ENCODE data around the gene RIMS3. TPM values are rescaled to one million over a fixed set of nuclear protein-coding genes. Genes with fewer than 3 reads are reported as not detected.
A peak's percentile ranks its signal among the peaks of the same experiment; 100 is the strongest.

Gene RIMS3
- total RNA-seq, 1 experiment from 2014 or later: 2.9 TPM

- Histone ChIP-seq H3K36me3 (ENCODE audit: low read depth, low read length) (no peaks in the 10 kb centered on the region), H2AFZ (ENCODE audit: low read length) (no peak overlapping the region), H3K79me2 (ENCODE audit: low read length) (no peaks in the 10 kb centered on the region), H3K4me2 (ENCODE audit: low read length) (no peak overlapping the region), H3K9me3 (ENCODE audit: low read length) (no peaks in the 10 kb centered on the region), H3K4me3 (ENCODE audit: low read length) (no peak overlapping the region), H3K9me2 (replicated peaks; ENCODE audit: low read length) (no peaks in the 10 kb centered on the region), H3K9ac (ENCODE audit: low read length) (no peak overlapping the region), H3K27ac (ENCODE audit: low read length) (no peak overlapping the region), H3F3A (ENCODE audit: low read length, unreplicated experiment) (no peaks in the 10 kb centered on the region), H3K27me3 (ENCODE audit: low read length) (no peaks in the 10 kb centered on the region), H3K4me1 (ENCODE audit: insufficient read depth, low read length) (no peaks in the 10 kb centered on the region), H4K20me1 (ENCODE audit: low read length) (no peaks in the 10 kb centered on the region)
- no peak for ATAC-seq
- TF ChIP-seq EZH2 (IDR thresholded peaks at IDR 0.05; ENCODE audit: low read length, unreplicated experiment) (no peak), EZH2phosphoT487 (IDR thresholded peaks at IDR 0.05; ENCODE audit: borderline replicate concordance, low read length) (no peak), CTCF (conservative IDR thresholded peaks at IDR 0.05; ENCODE audit: low read depth, low read length) (no peak)
- DNase-seq: no peak
- CTCF ChIA-PET: no interaction called here
- intact Hi-C loops (cut with micrococcal nuclease): no loop called here
- POLR2A ChIA-PET (ENCODE audit: unreplicated experiment): no interaction called here
- BruUV-seq (replicated peaks): no TSS peak
Observed at GRCh38 chr1:40676501-40676900, 11.0 kb upstream of the RIMS3 start.

DNA sequence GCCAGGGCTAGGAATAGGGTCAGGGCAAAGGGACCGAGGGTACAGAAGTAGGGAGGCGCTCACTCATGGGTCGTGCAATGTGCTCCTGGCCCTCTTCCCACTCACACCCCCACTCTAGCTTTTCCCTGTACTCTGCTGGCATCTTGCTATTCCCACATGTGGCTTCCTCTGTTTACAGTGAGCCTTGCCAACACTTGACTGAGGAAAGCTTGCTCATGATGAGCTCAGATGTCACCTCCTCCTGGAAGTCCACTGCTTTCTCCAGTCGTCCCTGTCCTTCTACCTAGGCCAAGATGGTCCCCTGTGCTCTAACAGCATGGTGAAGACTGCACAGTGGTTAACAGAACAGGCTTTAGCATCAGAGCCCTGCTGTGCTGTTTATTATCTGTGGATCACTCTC lies 8.0 kb upstream of the RIMS3 start:
- DNase-seq (no peak), ATAC-seq (no peak)
- POLR2A ChIA-PET (ENCODE audit: unreplicated experiment): no interaction called here
- H4K20me1 ChIP-seq (ENCODE audit: low read length): no peaks in the 10 kb centered on the region
- H3K27me3 ChIP-seq (ENCODE audit: low read length): no peaks in the 10 kb centered on the region
- peaks cover 3% of the 10 kb centered on the region; the same call in 1 of the 2 replicates for H3K4me1 ChIP-seq (ENCODE audit: insufficient read depth, low read length)
- BruUV-seq (replicated peaks): no TSS peak
- H3K36me3 ChIP-seq (ENCODE audit: low read depth, low read length): no peaks in the 10 kb centered on the region
- no peaks in the 10 kb centered on the region for H3K9me3 ChIP-seq (ENCODE audit: low read length)
- CTCF ChIA-PET: interaction anchor here (0.6 kb wide), 1 partner anchor 530 kb away, joined by 3 read pairs; no protein-coding TSS in a partner anchor
- H3K4me3 ChIP-seq (ENCODE audit: low read length): no peak overlapping the region
- H3F3A ChIP-seq (ENCODE audit: low read length, unreplicated experiment): no peaks in the 10 kb centered on the region
- no peaks in the 10 kb centered on the region for H3K79me2 ChIP-seq (ENCODE audit: low read length)
- no peak overlapping the region for H2AFZ ChIP-seq (ENCODE audit: low read length)
- no peak overlapping the region for H3K27ac ChIP-seq (ENCODE audit: low read length)
- intact Hi-C loops (cut with micrococcal nuclease): no loop called here
- no peak overlapping the region for H3K9ac ChIP-seq (ENCODE audit: low read length)
- no peak overlapping the region for H3K4me2 ChIP-seq (ENCODE audit: low read length)
- no peaks in the 10 kb centered on the region for H3K9me2 ChIP-seq (replicated peaks; ENCODE audit: low read length)
- TF ChIP-seq EZH2 (IDR thresholded peaks at IDR 0.05; ENCODE audit: low read length, unreplicated experiment) (no peak), CTCF (conservative IDR thresholded peaks at IDR 0.05; ENCODE audit: low read depth, low read length) (no peak), EZH2phosphoT487 (IDR thresholded peaks at IDR 0.05; ENCODE audit: borderline replicate concordance, low read length) (no peak)

- DNase-seq: peak; percentile 85
- CTCF ChIA-PET: interaction anchor here (0.6 to 1.0 kb wide), 3 partner anchors 15 to 81 kb away, joined by 3 to 6 read pairs (median 4); no protein-coding TSS in a partner anchor
- H2AFZ ChIP-seq (ENCODE audit: low read length): peak overlapping the region; percentile 94
Observed at GRCh38 chr1:40668769-40669525, 3.5 kb upstream of the RIMS3 start.

More at GRCh38 chr1:40668769-40669525, 3.5 kb upstream of the RIMS3 start:
- TF ChIP-seq EZH2 (IDR thresholded peaks at IDR 0.05; ENCODE audit: low read length, unreplicated experiment) (no peak), CTCF (conservative IDR thresholded peaks at IDR 0.05; ENCODE audit: low read depth, low read length) (peak; percentile 90), EZH2phosphoT487 (IDR thresholded peaks at IDR 0.05; ENCODE audit: borderline replicate concordance, low read length) (no peak)
- Histone ChIP-seq H3K4me2 (ENCODE audit: low read length) (peak overlapping the region; percentile 90), H3K9ac (ENCODE audit: low read length) (no peak overlapping the region), H3K27ac (ENCODE audit: low read length) (no peak overlapping the region), H3K4me3 (ENCODE audit: low read length) (peak overlapping the region; percentile 63), H3F3A (ENCODE audit: low read length, unreplicated experiment) (no peaks in the 10 kb centered on the region), H3K79me2 (ENCODE audit: low read length) (no peaks in the 10 kb centered on the region), H3K27me3 (ENCODE audit: low read length) (no peaks in the 10 kb centered on the region), H3K9me2 (replicated peaks; ENCODE audit: low read length) (no peaks in the 10 kb centered on the region), H3K36me3 (ENCODE audit: low read depth, low read length) (no peaks in the 10 kb centered on the region), H3K9me3 (ENCODE audit: low read length) (no peaks in the 10 kb centered on the region), H4K20me1 (ENCODE audit: low read length) (no peaks in the 10 kb centered on the region), H3K4me1 (ENCODE audit: insufficient read depth, low read length) (peaks cover 8% of the 10 kb centered on the region)
- intact Hi-C loops (cut with micrococcal nuclease): loop anchor here (1.0 to 5.0 kb wide), 3 partner anchors 42 to 137 kb away; partner anchors contain the start of gene ZNF684
- POLR2A ChIA-PET (ENCODE audit: unreplicated experiment): interaction anchor here (0.6 kb wide), 1 partner anchor 181 kb away, joined by 23 read pairs; no protein-coding TSS in a partner anchor
- peak; percentile 66 for ATAC-seq
- no TSS peak for BruUV-seq (replicated peaks)
